Right lobe of liver (tissue), 4 donors: ENCODE data around the gene POLR2J2.
"Not testable (repeated sequence)": the region's sequence is repeated elsewhere in the genome, so short reads cannot be mapped to it uniquely, and the experiment has no call there.

ENCODE experiments used
- POLR2A ChIP-seq: fragments of 450-650 bp; IDR thresholded peaks from one replicate; pipeline ENCODE4 v1.6.1; 2017; ENCODE audit warnings: antibody characterized with exemption, mild to moderate bottlenecking
- TF ChIP-seq, protein P1 (sequence below), 4 donors: fragments of 200-600 bp in 3 of 4; fragments of 450-650 bp in 1 of 4; IDR thresholded peaks; one replicate each; pipeline versions ENCODE4 v1.5.1 to v1.8.0; 2016 to 2022; ENCODE audit warnings: antibody characterized with exemption in 4 of 4, mild to moderate bottlenecking in 2 of 4
- donor health status: DM: no; HTN: no; CAD: no.
- donor health status: DM: no; HTN: no; CAD: no.
- donor health status: DM: no; HTN: yes; CAD: no.

DNA sequence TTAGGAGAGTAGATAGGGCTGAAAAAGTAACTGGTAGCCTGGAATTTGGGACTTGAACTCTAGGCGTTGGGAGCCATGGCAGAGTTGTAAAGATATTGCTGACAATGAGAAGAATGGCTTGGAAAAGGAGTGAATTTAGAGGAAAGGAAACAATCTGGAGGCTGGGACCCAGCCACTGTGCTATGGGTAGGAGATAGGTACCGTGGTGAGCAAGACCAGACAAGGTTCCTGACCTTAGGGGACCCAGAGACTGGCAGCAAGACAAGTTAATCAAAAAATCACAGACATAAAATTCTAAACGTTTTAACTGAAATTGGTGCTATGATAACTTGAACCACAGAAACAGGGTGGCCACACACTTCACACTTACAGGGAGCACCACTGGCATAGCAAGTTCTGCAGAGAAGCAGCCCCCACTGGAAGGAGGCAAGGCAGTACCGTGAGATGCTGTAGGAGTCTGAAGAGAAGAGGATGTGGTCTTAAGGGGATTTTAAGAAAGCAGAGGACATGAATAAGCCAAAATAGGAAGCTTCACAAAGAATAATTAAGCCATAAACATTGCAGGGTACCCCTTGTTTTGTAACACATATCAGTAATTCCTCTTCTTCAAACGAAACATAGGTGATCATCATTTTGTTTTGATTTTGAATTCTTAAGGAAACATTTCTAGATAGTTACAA is 41.7 kb upstream of the POLR2J2 start:
- TF ChIP-seq, protein P1, sequence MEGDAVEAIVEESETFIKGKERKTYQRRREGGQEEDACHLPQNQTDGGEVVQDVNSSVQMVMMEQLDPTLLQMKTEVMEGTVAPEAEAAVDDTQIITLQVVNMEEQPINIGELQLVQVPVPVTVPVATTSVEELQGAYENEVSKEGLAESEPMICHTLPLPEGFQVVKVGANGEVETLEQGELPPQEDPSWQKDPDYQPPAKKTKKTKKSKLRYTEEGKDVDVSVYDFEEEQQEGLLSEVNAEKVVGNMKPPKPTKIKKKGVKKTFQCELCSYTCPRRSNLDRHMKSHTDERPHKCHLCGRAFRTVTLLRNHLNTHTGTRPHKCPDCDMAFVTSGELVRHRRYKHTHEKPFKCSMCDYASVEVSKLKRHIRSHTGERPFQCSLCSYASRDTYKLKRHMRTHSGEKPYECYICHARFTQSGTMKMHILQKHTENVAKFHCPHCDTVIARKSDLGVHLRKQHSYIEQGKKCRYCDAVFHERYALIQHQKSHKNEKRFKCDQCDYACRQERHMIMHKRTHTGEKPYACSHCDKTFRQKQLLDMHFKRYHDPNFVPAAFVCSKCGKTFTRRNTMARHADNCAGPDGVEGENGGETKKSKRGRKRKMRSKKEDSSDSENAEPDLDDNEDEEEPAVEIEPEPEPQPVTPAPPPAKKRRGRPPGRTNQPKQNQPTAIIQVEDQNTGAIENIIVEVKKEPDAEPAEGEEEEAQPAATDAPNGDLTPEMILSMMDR (IDR thresholded peaks at IDR 0.05), result not testable (repeated sequence)
- TF ChIP-seq POLR2A, result not testable (repeated sequence)
